ENCODE data around the gene PCED1B.
"Not testable (repeated sequence)": the region's sequence is repeated elsewhere in the genome, so short reads cannot be mapped to it uniquely, and the experiment has no call there.

PCED1B gene

GRCh38 chr12:47214001-47214619 is 134.7 kb downstream of the PCED1B start:
- DNase-seq = no peak

GRCh38 chr12:47214771-47215170 is 135.3 kb downstream of the PCED1B start:
- DNase-seq = no peak

DNA sequence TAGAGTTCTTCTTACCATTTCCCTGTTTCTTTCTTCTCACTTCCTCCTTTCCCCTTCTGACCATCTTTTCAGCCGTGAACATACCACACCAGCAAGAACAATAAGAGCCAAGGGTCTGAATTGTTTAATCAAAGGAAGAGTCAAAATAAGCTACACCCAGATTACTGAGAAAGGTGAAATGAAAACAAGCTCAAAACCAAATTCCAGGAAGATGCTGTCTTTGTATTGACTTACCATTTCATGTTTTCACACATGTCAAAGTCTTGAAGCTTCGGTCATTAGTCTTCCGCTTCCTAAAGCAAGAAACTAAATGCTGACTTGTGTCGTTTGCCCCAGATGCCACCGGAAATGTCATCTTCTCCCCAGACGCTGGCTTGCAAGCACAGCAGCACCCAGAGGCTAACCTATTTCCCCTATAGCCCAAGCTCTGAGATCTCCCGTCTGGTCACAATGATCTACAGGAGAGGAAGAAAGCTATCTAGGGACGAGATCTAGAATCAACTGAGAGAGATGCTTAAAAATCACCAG is 136.8 kb downstream of the PCED1B start:
- no peak for DNase-seq

DNA sequence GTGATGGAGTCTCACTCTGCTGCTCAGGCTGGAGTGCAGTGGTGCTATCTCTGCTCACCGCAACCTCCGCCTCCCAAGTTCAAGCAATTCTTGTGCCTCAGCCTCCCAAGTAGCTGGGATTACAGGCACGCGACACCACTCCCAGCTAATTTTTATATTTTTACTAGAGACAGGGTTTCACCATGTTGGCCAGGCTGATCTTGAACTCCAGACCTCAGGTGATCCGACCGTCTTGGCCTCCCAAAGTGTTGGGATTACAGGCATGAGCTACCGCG is 138.1 kb downstream of the PCED1B start:
- not testable (repeated sequence) for DNase-seq

- DNase-seq = no peak
These were observed 138.8 kb downstream of the PCED1B start for GRCh38 chr12:47218191-47218654.

DNA sequence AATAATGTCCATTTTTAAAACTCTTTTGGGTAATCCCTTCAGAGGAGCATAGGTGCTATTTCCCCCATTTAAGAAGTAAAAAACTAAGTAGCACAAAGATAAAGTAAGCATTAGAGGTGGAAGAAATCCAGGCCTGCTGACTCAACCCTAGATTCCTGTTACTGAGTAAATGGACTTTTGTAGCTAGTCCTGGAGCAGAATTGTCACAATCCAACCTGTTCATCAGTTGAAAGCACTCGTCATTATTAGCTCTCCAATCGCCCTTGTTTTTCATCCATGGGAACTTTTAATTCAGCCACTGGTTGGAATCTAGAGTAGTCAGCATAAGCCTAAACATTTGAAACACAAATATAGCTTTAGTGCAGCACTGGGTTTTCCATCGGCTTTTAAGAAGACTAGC is 139.8 kb downstream of the PCED1B start:
- no peak for DNase-seq

DNA sequence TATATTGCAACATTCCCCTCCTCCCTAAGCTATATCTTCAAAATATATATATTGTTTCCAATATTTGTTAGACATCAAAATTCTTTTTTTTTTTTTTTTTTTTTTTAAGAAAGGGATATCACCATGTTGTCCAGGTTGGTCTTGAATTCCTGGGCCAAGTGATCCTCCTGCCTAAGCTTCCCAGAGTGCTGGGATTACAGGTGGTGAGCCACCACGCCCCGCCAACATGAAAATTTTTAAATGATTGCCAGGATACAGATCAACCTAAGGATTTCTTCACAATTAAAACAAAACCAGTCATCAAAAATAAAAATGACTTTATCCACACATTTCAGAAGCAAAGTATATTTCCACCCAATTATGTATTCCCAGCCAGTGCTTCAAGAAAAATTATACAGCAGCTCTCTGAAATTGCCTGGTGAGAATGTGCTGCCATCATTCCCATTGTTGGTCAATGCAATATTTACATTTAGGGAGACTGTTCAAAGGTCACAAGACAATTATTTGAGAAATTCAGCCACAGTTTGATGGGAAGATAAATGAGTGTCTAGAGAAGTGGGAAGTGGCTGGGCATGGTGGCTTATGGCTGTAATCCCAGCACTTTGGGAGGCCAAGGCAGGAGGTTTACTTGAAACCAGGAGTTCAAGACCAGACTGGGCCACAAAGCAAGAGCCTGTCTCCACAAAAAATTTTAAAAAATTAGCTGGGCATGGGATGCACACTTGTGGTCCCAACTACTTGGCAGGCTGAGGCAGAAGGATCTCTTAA is 142.0 kb downstream of the PCED1B start:
- no peak for DNase-seq

DNA sequence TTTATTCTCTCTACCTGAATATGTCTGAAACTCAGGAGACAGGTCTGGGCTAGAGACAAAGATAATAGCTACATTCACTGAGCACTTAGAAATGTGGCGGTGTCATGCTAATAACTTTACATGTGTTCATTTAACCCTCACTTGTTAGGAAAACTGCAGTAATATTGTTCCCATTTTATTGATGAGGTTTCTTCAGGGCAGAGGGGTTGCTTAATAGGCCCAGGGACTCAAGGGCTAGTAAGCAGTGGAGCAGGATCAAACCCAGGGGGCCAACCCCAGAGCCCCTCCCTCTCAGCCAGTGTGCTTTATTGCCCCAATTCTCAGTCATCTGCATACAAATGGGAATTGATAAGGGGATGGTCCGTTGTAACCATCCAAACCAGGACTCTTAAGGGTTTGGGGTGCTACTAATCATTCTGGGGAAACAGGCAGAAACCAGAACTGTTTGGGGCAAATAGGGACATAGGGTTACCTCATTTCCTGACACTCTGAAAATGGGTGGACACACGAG is 143.2 kb downstream of the PCED1B start:
- no peak for DNase-seq

DNA sequence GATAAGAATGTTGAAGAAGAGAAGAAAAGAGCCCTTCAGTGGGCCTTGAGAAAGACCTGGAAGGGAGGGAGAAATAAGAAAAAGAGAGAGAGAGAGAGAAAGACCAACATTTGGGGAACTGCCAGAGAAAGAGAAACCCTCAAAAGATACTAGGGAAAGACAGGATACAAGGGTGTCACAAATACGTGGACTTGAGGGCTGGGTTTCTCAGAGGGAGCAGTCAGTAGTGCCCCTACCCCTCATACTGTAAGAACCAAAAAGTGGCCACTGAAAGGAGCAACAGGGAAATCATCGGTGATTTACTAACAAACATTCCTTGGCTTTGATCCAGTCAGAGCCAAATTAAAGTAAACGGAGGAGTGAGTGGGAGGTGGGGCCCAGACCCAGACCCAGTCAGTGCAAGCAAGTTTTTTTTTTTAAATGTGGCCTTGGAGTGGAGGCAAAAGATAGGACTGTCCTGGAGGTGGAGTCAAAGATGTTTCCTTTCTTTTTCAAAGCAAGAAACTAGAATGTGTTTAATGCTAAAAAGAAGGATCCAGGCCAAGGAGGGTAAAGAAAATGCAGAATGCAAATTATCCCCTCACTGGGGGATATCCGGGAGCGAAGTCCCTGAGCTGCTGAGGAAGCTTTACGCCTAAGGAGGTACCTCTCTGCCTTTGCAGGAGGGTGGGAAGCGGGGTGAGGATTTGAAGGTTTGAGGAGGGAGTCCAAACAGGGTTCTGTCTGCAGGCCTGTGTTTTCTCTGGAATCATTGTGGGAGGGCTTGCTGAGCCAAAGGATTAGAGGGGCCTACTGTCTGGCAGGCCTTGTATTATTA is 143.8 kb downstream of the PCED1B start:
- DNase-seq = no peak

DNA sequence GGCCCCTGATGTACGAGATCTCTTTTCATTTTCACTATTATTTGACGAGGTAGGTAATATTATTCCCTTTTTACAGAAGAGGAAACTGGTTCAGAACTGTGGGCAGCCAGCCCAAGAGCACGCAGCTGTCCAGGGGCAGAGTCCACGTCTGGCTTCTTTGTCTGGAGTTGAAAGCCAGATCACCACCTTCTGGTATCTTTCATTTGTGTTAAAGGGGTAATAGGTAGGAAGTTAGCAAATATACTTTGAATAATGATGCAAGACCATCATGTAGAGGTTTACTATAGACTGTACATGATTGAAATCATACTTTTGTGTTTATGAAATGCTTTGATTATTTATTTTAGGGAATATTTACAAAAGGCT is 144.4 kb downstream of the PCED1B start:
- DNase-seq = no peak

DNA sequence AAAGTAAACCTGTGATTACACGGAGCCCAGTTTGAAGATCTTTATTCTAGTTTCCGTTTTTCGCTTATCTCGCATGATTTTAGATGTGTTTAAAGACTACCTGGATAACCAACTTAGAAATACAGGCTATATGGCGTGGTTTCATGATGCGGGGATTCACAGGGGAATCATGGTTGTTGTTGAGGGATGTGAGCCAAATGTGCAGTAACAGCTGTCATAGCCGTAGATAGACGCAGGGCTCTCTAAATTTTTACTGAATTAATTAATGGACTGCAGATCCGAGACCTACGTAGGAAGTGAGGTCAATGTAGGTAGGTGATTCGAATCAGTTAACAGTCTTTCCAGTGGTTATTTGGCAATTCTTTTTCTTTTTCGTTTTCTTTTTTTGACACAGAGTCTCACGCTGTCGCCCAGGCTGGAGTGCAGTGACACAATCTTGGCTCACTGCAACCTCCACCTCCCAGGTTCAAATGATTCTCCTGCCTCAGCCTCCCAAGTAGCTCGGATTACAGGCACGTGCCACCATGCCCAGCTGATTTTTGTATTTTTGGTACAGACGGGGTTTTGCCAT is 145.2 kb downstream of the PCED1B start:
- no peak for DNase-seq

DNA sequence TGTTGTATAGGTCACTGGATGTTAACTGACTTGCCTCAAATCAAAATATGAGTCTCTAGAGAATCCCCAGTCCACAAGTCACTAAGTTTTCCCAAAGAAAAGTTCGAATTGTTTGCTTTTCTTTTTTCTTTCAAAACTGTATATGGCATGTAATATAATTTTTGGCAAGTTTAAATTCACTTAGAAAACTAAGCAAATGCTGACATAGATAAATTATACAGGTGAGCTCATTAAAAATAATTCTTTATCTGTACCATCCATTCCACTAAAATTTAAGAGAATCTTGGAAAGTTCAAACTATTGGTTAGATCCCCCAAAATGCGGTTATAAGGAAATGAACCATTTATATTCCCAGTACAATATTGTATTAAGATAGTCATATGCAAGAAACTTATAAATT is 145.9 kb downstream of the PCED1B start:
- DNase-seq = no peak

DNA sequence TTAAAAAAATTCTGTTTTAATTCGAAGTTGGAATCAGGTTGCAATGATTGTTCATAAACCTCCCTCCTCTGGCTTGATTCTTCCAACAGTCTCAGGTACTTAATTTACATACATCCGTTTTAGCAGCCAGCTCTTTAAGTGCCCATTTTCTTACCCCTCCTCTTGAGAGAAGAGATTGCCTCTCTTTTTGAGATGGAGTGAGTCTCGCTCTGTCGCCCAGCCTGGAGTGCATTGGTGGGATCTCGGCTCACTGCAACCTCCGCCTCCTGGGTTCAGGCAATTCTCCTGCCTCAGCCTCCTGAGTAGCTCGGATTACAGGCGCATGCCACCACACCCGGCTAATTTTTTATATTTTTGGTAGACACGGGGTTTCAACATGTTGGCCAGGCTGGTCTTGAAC is 146.8 kb downstream of the PCED1B start:
- DNase-seq = no peak

DNA sequence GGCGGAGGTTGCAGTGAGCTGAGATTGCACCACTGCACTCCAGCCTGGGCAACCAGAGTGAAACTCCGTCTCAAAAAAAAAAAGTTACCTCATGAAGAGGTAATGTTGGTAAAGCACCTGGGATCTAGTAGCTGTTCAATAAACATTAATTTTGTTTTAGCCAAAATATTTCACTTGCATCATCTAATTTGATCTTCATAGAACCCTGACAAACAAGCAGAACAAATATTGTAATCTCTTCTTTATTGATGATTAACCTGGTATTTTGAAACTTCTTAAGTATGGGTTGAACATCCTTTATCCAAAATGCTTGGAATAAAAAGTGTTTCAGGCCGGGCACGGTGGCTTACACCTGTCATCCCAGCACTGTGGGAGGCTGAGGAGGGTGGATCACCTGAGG is 149.4 kb downstream of the PCED1B start:
- no peak for DNase-seq

- DNase-seq = no peak
These were observed 152.0 kb downstream of the PCED1B start for GRCh38 chr12:47231456-47231855.

DNA sequence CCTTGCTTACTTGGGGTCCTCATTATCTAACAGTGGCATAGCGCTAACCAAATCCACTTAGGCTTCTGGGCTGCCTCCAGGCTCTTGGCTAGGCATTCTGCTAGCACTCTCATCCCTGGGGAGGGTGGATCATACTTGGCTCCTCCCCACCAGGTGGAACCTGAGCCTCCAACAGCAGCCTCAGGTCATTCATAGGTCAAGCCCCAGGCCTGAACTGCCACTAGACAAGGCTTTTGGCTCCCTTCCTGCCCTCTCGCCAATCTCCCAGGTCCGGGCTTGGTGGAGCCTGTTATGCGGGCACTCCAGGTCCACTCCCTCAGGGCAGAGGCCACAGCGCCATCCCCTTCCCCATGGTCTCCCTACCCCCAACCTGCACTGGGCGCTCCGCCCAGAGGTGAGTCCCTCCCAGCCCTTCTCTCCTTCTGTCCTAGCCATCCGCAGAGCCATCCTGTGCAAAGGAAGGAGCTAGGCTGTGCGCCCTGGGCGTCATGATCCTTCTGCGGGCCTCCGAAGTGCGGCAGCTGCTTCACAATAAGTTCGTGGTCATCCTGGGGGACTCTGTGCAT is 155.2 kb downstream of the PCED1B start:
- DNase-seq = no peak

DNA sequence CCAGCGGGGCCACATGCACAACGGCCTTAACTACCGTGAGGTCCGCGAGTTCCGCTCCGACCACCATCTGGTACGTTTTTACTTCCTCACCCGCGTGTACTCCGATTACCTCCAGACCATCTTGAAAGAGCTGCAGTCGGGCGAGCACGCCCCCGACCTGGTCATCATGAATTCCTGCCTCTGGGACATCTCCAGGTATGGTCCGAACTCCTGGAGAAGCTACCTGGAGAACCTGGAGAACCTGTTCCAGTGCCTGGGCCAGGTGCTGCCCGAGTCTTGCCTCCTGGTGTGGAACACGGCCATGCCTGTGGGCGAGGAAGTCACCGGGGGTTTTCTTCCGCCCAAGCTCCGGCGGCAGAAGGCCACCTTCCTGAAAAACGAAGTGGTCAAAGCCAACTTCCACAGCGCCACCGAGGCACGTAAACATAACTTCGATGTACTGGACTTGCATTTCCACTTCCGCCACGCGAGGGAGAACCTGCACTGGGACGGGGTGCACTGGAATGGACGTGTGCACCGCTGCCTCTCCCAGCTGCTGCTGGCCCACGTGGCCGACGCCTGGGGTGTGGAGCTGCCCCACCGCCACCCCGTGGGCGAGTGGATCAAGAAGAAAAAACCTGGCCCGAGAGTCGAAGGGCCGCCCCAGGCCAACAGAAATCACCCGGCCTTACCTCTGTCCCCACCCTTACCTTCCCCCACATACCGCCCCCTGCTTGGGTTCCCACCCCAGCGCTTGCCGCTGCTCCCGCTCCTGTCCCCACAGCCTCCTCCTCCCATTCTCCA is 156.0 kb downstream of the PCED1B start:
- DNase-seq = no peak

DNA sequence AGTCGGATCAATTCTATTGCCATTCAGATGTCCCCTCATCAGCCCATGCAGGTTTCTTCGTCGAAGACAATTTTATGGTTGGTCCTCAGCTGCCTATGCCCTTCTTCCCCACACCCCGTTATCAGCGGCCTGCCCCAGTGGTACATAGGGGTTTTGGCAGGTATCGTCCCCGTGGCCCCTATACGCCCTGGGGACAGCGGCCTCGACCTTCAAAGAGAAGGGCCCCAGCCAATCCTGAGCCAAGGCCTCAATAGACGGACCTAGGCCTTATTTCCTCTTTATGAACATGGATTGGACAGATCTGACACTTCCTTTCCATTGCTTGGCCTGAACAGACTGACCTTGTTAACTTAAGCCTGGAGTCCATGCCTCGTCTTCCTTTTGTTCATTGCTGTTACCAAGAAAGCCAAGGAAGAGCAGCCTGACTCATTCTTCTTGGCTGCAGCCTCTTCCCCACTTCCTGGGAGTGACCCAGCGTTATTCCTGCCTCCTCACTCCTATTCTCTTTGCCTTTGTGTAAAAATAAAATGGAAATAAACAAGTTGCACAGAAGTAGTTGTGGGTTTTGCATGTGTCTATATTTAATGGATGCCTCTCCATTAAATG is 156.8 kb downstream of the PCED1B start:
- DNase-seq = no peak

- no peak for DNase-seq
These were observed 158.4 kb downstream of the PCED1B start for GRCh38 chr12:47237751-47238211.

DNA sequence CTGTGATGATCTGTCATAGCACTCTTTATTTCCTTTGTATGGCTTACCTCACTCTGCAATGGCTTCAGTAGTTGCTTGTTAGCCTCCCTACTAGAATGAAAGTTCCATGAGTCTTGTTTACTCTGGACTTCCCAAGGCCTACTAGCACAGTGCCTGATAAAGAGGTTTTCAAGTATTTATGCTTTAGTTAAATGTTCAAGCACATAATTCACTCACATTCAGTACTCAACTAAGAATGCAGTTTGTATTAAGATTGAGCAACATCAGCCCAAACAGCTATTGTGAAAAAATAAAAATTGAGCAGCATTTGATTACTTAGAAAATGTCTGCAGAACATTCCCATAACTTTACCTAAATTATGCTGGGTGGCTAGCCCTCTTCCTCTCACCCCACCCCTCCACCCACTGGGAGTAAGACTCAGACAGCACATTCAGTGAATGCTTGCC is 159.3 kb downstream of the PCED1B start:
- no peak for DNase-seq

GRCh38 chr12:47242426-47242825 is 163.0 kb downstream of the PCED1B start:
- DNase-seq = no peak

All from NCI-H510A treated with DMSO at 0.1 percent for 48 hours (cell line).